BE2C (cell line): ENCODE measurements around the gene LEKR1.
A peak's percentile ranks its signal among the peaks of the same experiment; 100 is the strongest.

ENCODE experiments used
- DNase-seq: peaks from one replicate; pipeline ENCODE4 v3.0.0-alpha.2; 2020
- H3K27me3 ChIP-seq: fragments of 250-450 bp; sonication (Bioruptor Pico); 2 replicates; pipeline ENCODE4 v1.5.1; 2020; ENCODE audit warnings: mild to moderate bottlenecking
- H3K36me3 ChIP-seq: fragments of 250-450 bp; sonication (Bioruptor Pico); 2 replicates; pipeline ENCODE4 v1.5.1; 2020; ENCODE audit warnings: mild to moderate bottlenecking
- H3K4me1 ChIP-seq: fragments of 250-450 bp; sonication (Bioruptor Pico); 2 replicates; pipeline ENCODE4 v1.5.1; 2020
- H3K4me3 ChIP-seq: 2 replicates; pipeline ENCODE4 v1.5.1; 2011; ENCODE audit warnings: low read depth, low read length
- H3K9me3 ChIP-seq: fragments of 250-450 bp; sonication (Bioruptor Pico); 2 replicates; pipeline ENCODE4 v1.5.1; 2020
- TF ChIP-seq, protein P1 (sequence below): IDR thresholded peaks from 2 replicates; pipeline ENCODE4 v1.5.1; 2012; ENCODE audit warnings: mild to moderate bottlenecking, low read depth, low read length

LEKR1 gene

GRCh38 chr3:157079676-157080369 is 253.7 kb downstream of the LEKR1 start:
- TF ChIP-seq, protein P1, sequence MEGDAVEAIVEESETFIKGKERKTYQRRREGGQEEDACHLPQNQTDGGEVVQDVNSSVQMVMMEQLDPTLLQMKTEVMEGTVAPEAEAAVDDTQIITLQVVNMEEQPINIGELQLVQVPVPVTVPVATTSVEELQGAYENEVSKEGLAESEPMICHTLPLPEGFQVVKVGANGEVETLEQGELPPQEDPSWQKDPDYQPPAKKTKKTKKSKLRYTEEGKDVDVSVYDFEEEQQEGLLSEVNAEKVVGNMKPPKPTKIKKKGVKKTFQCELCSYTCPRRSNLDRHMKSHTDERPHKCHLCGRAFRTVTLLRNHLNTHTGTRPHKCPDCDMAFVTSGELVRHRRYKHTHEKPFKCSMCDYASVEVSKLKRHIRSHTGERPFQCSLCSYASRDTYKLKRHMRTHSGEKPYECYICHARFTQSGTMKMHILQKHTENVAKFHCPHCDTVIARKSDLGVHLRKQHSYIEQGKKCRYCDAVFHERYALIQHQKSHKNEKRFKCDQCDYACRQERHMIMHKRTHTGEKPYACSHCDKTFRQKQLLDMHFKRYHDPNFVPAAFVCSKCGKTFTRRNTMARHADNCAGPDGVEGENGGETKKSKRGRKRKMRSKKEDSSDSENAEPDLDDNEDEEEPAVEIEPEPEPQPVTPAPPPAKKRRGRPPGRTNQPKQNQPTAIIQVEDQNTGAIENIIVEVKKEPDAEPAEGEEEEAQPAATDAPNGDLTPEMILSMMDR = no peak
- DNase-seq = no peak
- Histone ChIP-seq H3K27me3 (no peaks in the 10 kb centered on the region), H3K4me1 (0 out of 2 replicates have a peak, but pooled peaks cover 3% of the 10 kb centered on the region), H3K36me3 (no peaks in the 10 kb centered on the region), H3K9me3 (no peaks in the 10 kb centered on the region), H3K4me3 (no peak overlapping the region)

- no peaks in the 10 kb centered on the region for H3K27me3 ChIP-seq
- 0 out of 2 replicates have a peak, but pooled peaks cover 3% of the 10 kb centered on the region for H3K4me1 ChIP-seq
- no peaks in the 10 kb centered on the region for H3K36me3 ChIP-seq
- DNase-seq = peak; percentile 92
- TF ChIP-seq, protein P1 = peak; percentile 95
- H3K9me3 ChIP-seq = no peaks in the 10 kb centered on the region
- no peak overlapping the region for H3K4me3 ChIP-seq
Measured at GRCh38 chr3:157081626-157082210, 255.6 kb downstream of the LEKR1 start.

GRCh38 chr3:157082305-157082982 is 256.3 kb downstream of the LEKR1 start:
- H3K36me3 ChIP-seq = no peaks in the 10 kb centered on the region
- DNase-seq = no peak
- H3K4me3 ChIP-seq = no peak overlapping the region
- H3K4me1 ChIP-seq = 0 out of 2 replicates have a peak, but pooled peaks cover under 1% of the 10 kb centered on the region
- TF ChIP-seq, protein P1 = no peak
- H3K9me3 ChIP-seq = no peaks in the 10 kb centered on the region
- no peaks in the 10 kb centered on the region for H3K27me3 ChIP-seq

DNA sequence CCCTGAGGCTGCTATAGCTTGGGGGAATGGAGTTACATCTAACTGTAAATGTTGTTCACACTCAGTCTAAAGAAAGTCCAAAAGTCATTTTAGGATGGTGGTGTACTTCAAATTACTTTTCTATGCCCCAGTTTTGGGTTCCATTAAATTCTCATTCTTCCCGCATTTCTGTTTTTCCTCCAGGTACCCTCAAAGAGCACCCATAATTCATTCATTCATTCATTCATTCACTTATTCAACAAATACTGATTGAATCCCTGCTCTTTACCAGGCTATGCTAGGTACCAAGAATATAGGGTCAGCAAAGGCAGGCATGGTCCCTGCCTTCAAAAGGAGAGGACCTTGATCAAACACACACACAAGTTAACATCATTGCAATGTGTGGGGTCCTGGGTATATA is 257.7 kb downstream of the LEKR1 start:
- H3K4me1 ChIP-seq = peaks cover 3% of the 10 kb centered on the region
- H3K4me3 ChIP-seq = no peak overlapping the region
- H3K36me3 ChIP-seq = no peaks in the 10 kb centered on the region

GRCh38 chr3:157086060-157086750 is 260.1 kb downstream of the LEKR1 start:
- DNase-seq = no peak
- Histone ChIP-seq H3K4me3 (no peak overlapping the region), H3K36me3 (no peaks in the 10 kb centered on the region), H3K9me3 (no peaks in the 10 kb centered on the region), H3K27me3 (no peaks in the 10 kb centered on the region), H3K4me1 (peaks cover 8% of the 10 kb centered on the region)
- TF ChIP-seq, protein P1 = no peak

More for the DNA sequence above, 257.7 kb downstream of the LEKR1 start:
- Histone ChIP-seq H3K27me3 (no peaks in the 10 kb centered on the region), H3K9me3 (no peaks in the 10 kb centered on the region)
- no peak for DNase-seq
- TF ChIP-seq, protein P1 = no peak
